HepG2 (cell line): ENCODE measurements around the gene MFSD12. TPM values are rescaled to one million over a fixed set of nuclear protein-coding genes. Genes with fewer than 3 reads are reported as not detected.

Source experiments
- ATAC-seq: fragments of 200-7000 bp; cut with Tn5 transposase; 3 replicates; pipeline ENCODE4 v1.9.1; 2020; ENCODE audit warnings: mild to moderate bottlenecking, moderate library complexity
- BruUV-seq: library from RNA; stranded (reverse); fragments of 400-500 nt; replicated peaks from 2 replicates; lab custom pipeline; 2021; lab: Mats Ljungman, UMichigan
- CTCF ChIA-PET: fragments of 300-600 bp; formaldehyde crosslinking; extraction: SDS; loops from one replicate; lab custom pipeline; 2021; ENCODE audit warnings: low total read pairs, inconsistent platforms, low intra/inter-chr PET ratio; lab: Yijun Ruan, JAX
- POLR2A ChIA-PET: fragments of 350-600 bp; sonication (Branson Sonifier 250); formaldehyde crosslinking; loops from one replicate; lab custom pipeline; 2020; ENCODE audit warnings: antibody characterized with exemption, inconsistent platforms; lab: Yijun Ruan, JAX
- DNase-seq: peaks from one replicate; pipeline ENCODE4 v3.0.0-alpha.2; 2015; ENCODE audit warnings: low spot score
- FAIRE-seq: peaks from 3 replicates; lab custom pipeline; 2011; peaks lifted over from hg19 to GRCh38; lab: Jason Lieb, UNC
- H2AFZ ChIP-seq: one replicate; pipeline ENCODE4 v1.6.1; 2011; ENCODE audit warnings: low read length, inconsistent platforms
- H3K27ac ChIP-seq: fragments of 300-600 bp; 3 replicates; pipeline ENCODE4 v1.8.0; 2011; ENCODE audit warnings: mixed run types, mild to moderate bottlenecking, mixed read lengths, low read length, inconsistent platforms; ENCODE audit not compliant: insufficient read depth; ENCODE audit errors: extremely low read length
- H3K27me3 ChIP-seq, 2 experiments: fragments of 200-600 bp in 1 of 2; 2 replicates in 1 of 2; 3 replicates in 1 of 2; pipeline versions ENCODE4 v1.6.0 to v1.8.0; 2011; ENCODE audit warnings: low read length in 2 of 2, mild to moderate bottlenecking in 2 of 2, moderate library complexity in 2 of 2, inconsistent platforms in 1 of 2; ENCODE audit not compliant: insufficient read depth in 2 of 2, control insufficient read depth in 1 of 2
- H3K36me3 ChIP-seq, 2 experiments: fragments of 200-600 bp in 1 of 2; replicated peaks in 1 of 2; 2 replicates in 1 of 2; 3 replicates in 1 of 2; pipeline versions ENCODE4 v1.5.1 to v1.8.0; 2011; ENCODE audit warnings: low read length in 2 of 2, inconsistent platforms in 1 of 2; ENCODE audit not compliant: insufficient read depth in 2 of 2, control insufficient read depth in 1 of 2
- H3K4me1 ChIP-seq: 2 replicates; pipeline ENCODE4 v1.5.1; 2012; ENCODE audit warnings: low read length, inconsistent platforms; ENCODE audit not compliant: insufficient read depth
- H3K4me2 ChIP-seq: 2 replicates; pipeline ENCODE4 v1.6.0; 2011; ENCODE audit warnings: low read depth, low read length, inconsistent platforms
- H3K4me3 ChIP-seq, 3 experiments: fragments of 200-600 bp in 1 of 3; sonication (generic), shearing (Covaris generic) in 1 of 3; replicated peaks in 1 of 3; 2 replicates each; pipeline ENCODE4 v1.5.1; 2011 to 2016; ENCODE audit warnings: low read length in 3 of 3, inconsistent platforms in 2 of 3, low read depth in 2 of 3, mild to moderate bottlenecking in 2 of 3, control low read depth in 1 of 3, mixed read lengths in 1 of 3; ENCODE audit not compliant: insufficient read depth in 1 of 3
- H3K79me2 ChIP-seq: one replicate; pipeline ENCODE4 v1.6.1; 2011; ENCODE audit warnings: low read length, inconsistent platforms; ENCODE audit not compliant: insufficient read depth
- H3K9ac ChIP-seq: 2 replicates; pipeline ENCODE4 v1.6.0; 2011; ENCODE audit warnings: mild to moderate bottlenecking, low read depth, low read length, inconsistent platforms; ENCODE audit not compliant: insufficient read depth
- H3K9me3 ChIP-seq: 2 replicates; pipeline ENCODE4 v1.5.1; 2012; ENCODE audit warnings: mild to moderate bottlenecking, low read length
- H4K20me1 ChIP-seq: 2 replicates; pipeline ENCODE4 v1.6.0; 2011; ENCODE audit warnings: inconsistent platforms, mild to moderate bottlenecking, low read length, moderate library complexity; ENCODE audit not compliant: insufficient read depth
- ASH2L ChIP-seq: fragments of 300-600, 200-600 bp; sonication (generic); IDR thresholded peaks from 2 replicates; pipeline ENCODE4 v1.7.0; 2017; ENCODE audit warnings: low read depth, mild to moderate bottlenecking, moderate library complexity, mixed read lengths, low read length; ENCODE audit not compliant: insufficient read length
- SIX1 ChIP-seq: sonication (generic); formaldehyde crosslinking; IDR thresholded peaks from 2 replicates; pipeline ENCODE4 v1.4.0; 2020; ENCODE audit warnings: missing genetic modification reagents, borderline replicate concordance
- ZNF121 ChIP-seq: sonication (generic); formaldehyde crosslinking; IDR thresholded peaks from 2 replicates; pipeline ENCODE4 v1.5.0; 2020; ENCODE audit warnings: mild to moderate bottlenecking, missing genetic modification reagents
- ZNF737 ChIP-seq: sonication (generic); formaldehyde crosslinking; IDR thresholded peaks from 2 replicates; pipeline ENCODE4 v1.5.0; 2020; ENCODE audit warnings: missing genetic modification reagents, mild to moderate bottlenecking, borderline replicate concordance
- ZNF747 ChIP-seq: sonication (generic); formaldehyde crosslinking; IDR thresholded peaks from 2 replicates; pipeline ENCODE4 v1.8.1; 2023; ENCODE audit warnings: missing genetic modification reagents, mild to moderate bottlenecking, borderline replicate concordance
- WGBS: methylation state at CpG from one replicate; pipeline ENCODE4 v1.1.6; 2017; ENCODE audit warnings: low lambda C conversion rate; 5-methylcytosine and 5-hydroxymethylcytosine counted together
- in situ Hi-C: cut with HindIII; loops from 2 replicates; pipeline ENCODE4 v1.10.0; 2017; ENCODE audit warnings: low pct_unique_long_range_greater_than_20kb; ENCODE audit not compliant: extremely low pct_ligation_motif_present
- intact Hi-C: fragments of 100-400 bp; cut with micrococcal nuclease; formaldehyde crosslinking; loops from one replicate; pipeline ENCODE4 v1.10.0; 2022; ENCODE audit not compliant: unreplicated experiment
- polyA plus RNA-seq, 8 experiments: library from polyadenylated mRNA; depleted of rRNA in 3 of 8; stranded (reverse) in 7 of 8; unstranded in 1 of 8; fragments of >200 nt; fragmentation: Illumina TruSeq in 4 of 8; extraction: Trizol in 4 of 8; gene quantifications; 2 replicates each; pipeline versions ENCODE4 v1.2.1 to v1.2.3, GENCODE V29; 2011 to 2016; ENCODE audit warnings: low read depth in 4 of 8, missing spikeins in 1 of 8, mixed read lengths in 1 of 8; ENCODE audit not compliant: insufficient read depth in 1 of 8
- total RNA-seq, 5 experiments: library from RNA; depleted of rRNA; stranded (reverse); fragments of >200 nt; fragmentation: Illumina TruSeq; extraction: Trizol; gene quantifications; 2 replicates each; pipeline ENCODE4 v1.2.3, GENCODE V29; 2016; ENCODE audit warnings: low read depth in 1 of 5
- TF ChIP-seq, protein P1 (sequence below): sonication (generic); formaldehyde crosslinking; IDR thresholded peaks from 2 replicates; pipeline ENCODE4 v1.4.0; 2020; ENCODE audit warnings: missing genetic modification reagents, mild to moderate bottlenecking, borderline replicate concordance

Gene MFSD12
- total and polyA plus RNA-seq, 2 of the 13 experiments (the other 11 are each of a cell fraction or from before 2014, with no cell fraction given), result 27.2 to 29.1 TPM

DNA sequence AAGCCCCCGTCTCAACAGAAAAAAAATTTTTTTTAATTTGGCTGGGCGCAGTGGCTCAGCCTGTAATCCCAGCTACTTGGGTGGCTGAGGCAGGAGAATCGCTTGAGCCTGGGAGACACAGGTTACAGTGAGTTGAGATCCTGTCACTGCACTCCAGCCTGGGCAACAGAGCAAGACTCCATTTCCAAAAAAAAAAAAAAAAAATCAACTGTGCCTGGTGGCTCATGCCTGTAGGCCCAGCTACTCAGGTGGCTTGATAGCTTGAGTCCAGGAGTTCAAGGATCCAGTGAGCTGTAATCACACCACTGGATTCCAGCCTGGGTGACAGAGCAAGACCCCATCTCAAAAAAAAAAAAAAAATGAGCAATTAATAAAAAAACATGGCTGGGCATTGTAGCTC lies 55.6 kb downstream of the MFSD12 start:
- Histone ChIP-seq H3K4me1 (peaks cover 69% of the 10 kb centered on the region), H4K20me1 (no peaks in the 10 kb centered on the region), H3K36me3 (peaks cover 0 to 7% of the 10 kb centered on the region in 2 experiments; a peak in 1 of 5 replicates), H2AFZ (no peak overlapping the region), H3K4me2 (no peak overlapping the region), H3K4me3 (no peak overlapping the region), H3K79me2 (peaks cover 30% of the 10 kb centered on the region), H3K27ac (no peak overlapping the region), H3K9ac (no peak overlapping the region), H3K27me3 (no peaks in the 10 kb centered on the region; a peak in 1 of 5 replicates), H3K9me3 (no peaks in the 10 kb centered on the region)
- no TSS peak for BruUV-seq
- ATAC-seq, result no peak
- no peak for DNase-seq
- in situ Hi-C loops (no loop called here), intact Hi-C loops (no loop called here)
- no peak for FAIRE-seq
- TF ChIP-seq ASH2L (no peak), ZNF121 (CRISPR knock-in tag) (peak; percentile 84), ZNF747 (CRISPR knock-in tag) (no peak), SIX1 (CRISPR knock-in tag) (no peak), ZNF737 (CRISPR knock-in tag) (no peak)
- TF ChIP-seq, protein P1, sequence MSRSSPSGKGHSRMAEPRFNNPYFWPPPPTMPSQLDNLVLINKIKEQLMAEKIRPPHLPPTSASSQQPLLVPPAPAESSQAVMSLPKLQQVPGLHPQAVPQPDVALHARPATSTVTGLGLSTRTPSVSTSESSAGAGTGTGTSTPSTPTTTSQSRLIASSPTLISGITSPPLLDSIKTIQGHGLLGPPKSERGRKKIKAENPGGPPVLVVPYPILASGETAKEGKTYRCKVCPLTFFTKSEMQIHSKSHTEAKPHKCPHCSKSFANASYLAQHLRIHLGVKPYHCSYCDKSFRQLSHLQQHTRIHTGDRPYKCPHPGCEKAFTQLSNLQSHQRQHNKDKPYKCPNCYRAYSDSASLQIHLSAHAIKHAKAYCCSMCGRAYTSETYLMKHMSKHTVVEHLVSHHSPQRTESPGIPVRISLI (CRISPR knock-in tag), result 0 out of 2 replicates have a peak, but pooled peaks have one; percentile 26
- CTCF ChIA-PET, result no interaction called here
- 92% methylated on average over 3 of the region's 3 CpGs for WGBS
- POLR2A ChIA-PET, result interaction anchor here (0.6 to 2.2 kb wide), 2 partner anchors 22 to 253 kb away, joined by 3 to 24 read pairs; partner anchors contain the start of gene SMIM24
